K562 (cell line): ENCODE data around the gene THAP11. TPM values are rescaled to one million over a fixed set of nuclear protein-coding genes. Genes with fewer than 3 reads are reported as not detected.

ENCODE experiments used
- E2F3 ChIP-seq: fragments of 250-450 bp; sonication (Bioruptor Pico); IDR thresholded peaks from 2 replicates; pipeline ENCODE4 v1.4.0; 2020; ENCODE audit warnings: mild to moderate bottlenecking
- GTF2F1 ChIP-seq: IDR thresholded peaks from 2 replicates; pipeline ENCODE4 v1.6.1; 2011; ENCODE audit warnings: low read depth, low read length, improper control_type of control experiment
- HIVEP1 ChIP-seq: fragments of 250-450 bp; sonication (Bioruptor Pico); IDR thresholded peaks from 2 replicates; pipeline ENCODE4 v1.4.0; 2020; ENCODE audit warnings: mild to moderate bottlenecking
- HOMEZ ChIP-seq: fragments of 250-450 bp; sonication (Bioruptor Pico); IDR thresholded peaks from 2 replicates; pipeline ENCODE4 v1.4.0; 2020; ENCODE audit warnings: mild to moderate bottlenecking, moderate library complexity
- KAT2B ChIP-seq: IDR thresholded peaks from one replicate; pipeline ENCODE4 v1.6.1; 2012; ENCODE audit warnings: low read depth, mild to moderate bottlenecking, control low read depth, inconsistent platforms, low read length, moderate library complexity
- LARP7 ChIP-seq: fragments of 450-650 bp; IDR thresholded peaks from 2 replicates; pipeline ENCODE4 v1.6.1; 2016
- MGA ChIP-seq: fragments of 450-650 bp; IDR thresholded peaks from 2 replicates; pipeline ENCODE4 v1.6.1; 2016; ENCODE audit warnings: mild to moderate bottlenecking, moderate library complexity
- PHB ChIP-seq: fragments of 250-450 bp; sonication (Bioruptor Pico); IDR thresholded peaks from 2 replicates; pipeline ENCODE4 v1.5.0; 2021
- POU5F1 ChIP-seq: fragments of 150-350 bp; IDR thresholded peaks from 2 replicates; pipeline ENCODE4 v1.6.1; 2014; ENCODE audit warnings: borderline replicate concordance, low read length, low read depth, mild to moderate bottlenecking; ENCODE audit not compliant: partially characterized antibody
- SIN3B ChIP-seq: fragments of 450-650 bp; IDR thresholded peaks from 2 replicates; pipeline ENCODE4 v1.6.1; 2017; ENCODE audit warnings: low read depth, mild to moderate bottlenecking, moderate library complexity
- ZNF134 ChIP-seq: fragments of 250-450 bp; sonication (Bioruptor Pico); conservative IDR thresholded peaks from 2 replicates; pipeline ENCODE4 v1.4.0; 2020
- ZNF143 ChIP-seq: sonication (generic); formaldehyde crosslinking; IDR thresholded peaks from 2 replicates; pipeline ENCODE4 v1.9.0; 2022; ENCODE audit warnings: mild to moderate bottlenecking, missing genetic modification reagents
- ZNF212 ChIP-seq: fragments of 450-650 bp; formaldehyde crosslinking; IDR thresholded peaks from 2 replicates; pipeline ENCODE4 v1.4.0; 2020; ENCODE audit warnings: mild to moderate bottlenecking
- ZNF217 ChIP-seq: sonication (generic); formaldehyde crosslinking; IDR thresholded peaks from 2 replicates; pipeline ENCODE4 v1.8.0; 2022; ENCODE audit warnings: mild to moderate bottlenecking, missing genetic modification reagents
- ZNF778 ChIP-seq: fragments of 450-650 bp; formaldehyde crosslinking; IDR thresholded peaks from 2 replicates; pipeline ENCODE4 v1.4.0; 2020; ENCODE audit warnings: mild to moderate bottlenecking, moderate library complexity
- polyA plus RNA-seq, 8 experiments: library from polyadenylated mRNA; depleted of rRNA in 4 of 8; stranded (reverse) in 5 of 8; unstranded in 3 of 8; fragments of >200 nt; fragmentation: Nextera tagmentation in 2 of 8; fragmentation: Illumina TruSeq in 1 of 8; extraction: Ambion mirVana in 2 of 8; extraction: Trizol in 1 of 8; gene quantifications; 2 replicates each; pipeline versions ENCODE4 v1.2.1 to v1.2.3, GENCODE V29; 2011 to 2014; ENCODE audit warnings: inconsistent platforms in 1 of 8, missing spikeins in 1 of 8
- total RNA-seq, 7 experiments: library from RNA; depleted of rRNA in 6 of 7; stranded (reverse); fragments of >200 nt in 6 of 7; fragmentation: Illumina TruSeq in 2 of 7; extraction: Trizol in 2 of 7; gene quantifications; 2 replicates each; pipeline versions ENCODE4 v1.2.1 to v1.2.3, GENCODE V29; 2011 to 2021; ENCODE audit warnings: low replicate concordance in 1 of 7

THAP11 gene
- total and polyA plus RNA-seq, 9 of the 15 experiments (the other 6 are each of a cell fraction or from before 2014, with no cell fraction given), result 2.4 to 31.6 (median 21.4) TPM

- no peak for TF ChIP-seq MGA
- peak; percentile 90 for TF ChIP-seq SIN3B
- no peak for TF ChIP-seq GTF2F1
- TF ChIP-seq LARP7, result no peak
- TF ChIP-seq ZNF212, result peak; percentile 47; the same call in 1 of the 2 replicates
- no peak for TF ChIP-seq ZNF778 (CRISPR knock-in tag)
- TF ChIP-seq HIVEP1, result no peak; the same call in 1 of the 2 replicates
- peak; percentile 71; the same call in 1 of the 2 replicates for TF ChIP-seq ZNF217 (CRISPR knock-in tag)
- no peak for TF ChIP-seq PHB (CRISPR knock-in tag)
- TF ChIP-seq ZNF134 (CRISPR knock-in tag), result no peak
- no peak for TF ChIP-seq KAT2B
- peak; percentile 77; the same call in 1 of the 2 replicates for TF ChIP-seq E2F3
- peak; percentile 58; the same call in 1 of the 2 replicates for TF ChIP-seq ZNF143 (CRISPR knock-in tag)
- TF ChIP-seq POU5F1, result no peak
- no peak for TF ChIP-seq HOMEZ
Observed at GRCh38 chr16:67872631-67873434, 30.7 kb downstream of the THAP11 start, which contains the start of gene EDC4 (continued).
